Psoas muscle (tissue), 8 donors: ENCODE measurements around the gene FPGS. TPM values are rescaled to one million over a fixed set of nuclear protein-coding genes. Genes with fewer than 3 reads are reported as not detected.

Experiments
- ATAC-seq, 4 donors: fragments of 200-7000 bp; cut with Tn5 transposase; one replicate each; pipeline ENCODE4 v1.9.1; 2020; ENCODE audit warnings: moderate library complexity in 3 of 4, mild to moderate bottlenecking in 2 of 4
- DNase-seq, 2 donors: peaks; one replicate each; pipeline ENCODE4 v3.0.0-alpha.2; 2020
- H3K27ac ChIP-seq: fragments of 200-600 bp; one replicate; pipeline ENCODE4 v1.8.0; 2022
- H3K27me3 ChIP-seq, 3 donors: fragments of 200-600 bp in 1 of 3; one replicate each; pipeline versions ENCODE4 v1.6.1 to v1.8.0; 2013 to 2022; ENCODE audit warnings: low read length in 2 of 3, mild to moderate bottlenecking in 2 of 3, moderate library complexity in 1 of 3; ENCODE audit not compliant: insufficient read depth in 3 of 3
- H3K36me3 ChIP-seq, 2 donors: fragments of 200-600 bp in 1 of 2; one replicate each; pipeline versions ENCODE4 v1.6.1 to v1.8.0; 2013 to 2022; ENCODE audit warnings: low read depth in 1 of 2, mild to moderate bottlenecking in 1 of 2, moderate library complexity in 1 of 2; ENCODE audit not compliant: insufficient read depth in 1 of 2
- H3K4me1 ChIP-seq: fragments of 200-600 bp; one replicate; pipeline ENCODE4 v1.8.0; 2022
- H3K4me3 ChIP-seq: fragments of 200-600 bp; one replicate; pipeline ENCODE4 v1.8.0; 2022; ENCODE audit warnings: mild to moderate bottlenecking
- H3K9me3 ChIP-seq: fragments of 200-600 bp; one replicate; pipeline ENCODE4 v1.8.0; 2022
- CTCF ChIP-seq: fragments of 200-600 bp; IDR thresholded peaks from one replicate; pipeline ENCODE4 v1.8.0; 2022; ENCODE audit warnings: antibody characterized with exemption
- WGBS, 3 donors: extraction: QIAGEN DNeasy Blood & Tissue Kit; methylation state at CpG; one replicate each; pipeline versions ENCODE4 v1.1.6 to v1.1.7; 2013; 5-methylcytosine and 5-hydroxymethylcytosine counted together
- intact Hi-C, 2 donors: fragments of 100-400 bp; cut with DNase I; formaldehyde crosslinking; loops; one replicate each; pipeline versions ENCODE4 v1.11.0 to v1.14.2; 2022
- polyA plus RNA-seq, 3 donors: library from polyadenylated mRNA; stranded (reverse); fragments of 200-250 nt; gene quantifications; one replicate each; pipeline ENCODE4 v1.2.3, GENCODE V29; 2013
- total RNA-seq, 4 donors: library from RNA; stranded (reverse); fragmentation: NEBNext Ultra II Directional in 2 of 4; extraction: Animal tissue kit (Norgen Biotek cat#: 25700) in 2 of 4; gene quantifications; one replicate each; pipeline versions ENCODE4 v1.2.1 to v1.2.4, GENCODE V29; 2021 to 2023
- donor health status: healthy with polysubstance abuse.
- donor health status: DM: no; HTN: no; CAD: no; lungs with moderate emphysema.
- donor health status: Bipolar disorder and iron deficiency.
- donor health status: healthy.
- donor health status: DM: yes; HTN: yes; CAD: no.
- donor health status: DM: no; HTN: no; CAD: no.
- donor health status: DM: no; HTN: no; CAD: no.
- donor health status: DM: yes; HTN: yes; CAD: no.

Gene FPGS
- total and polyA plus RNA-seq, 7 donors = 21.9 to 61.9 (median 39.7) TPM

DNA sequence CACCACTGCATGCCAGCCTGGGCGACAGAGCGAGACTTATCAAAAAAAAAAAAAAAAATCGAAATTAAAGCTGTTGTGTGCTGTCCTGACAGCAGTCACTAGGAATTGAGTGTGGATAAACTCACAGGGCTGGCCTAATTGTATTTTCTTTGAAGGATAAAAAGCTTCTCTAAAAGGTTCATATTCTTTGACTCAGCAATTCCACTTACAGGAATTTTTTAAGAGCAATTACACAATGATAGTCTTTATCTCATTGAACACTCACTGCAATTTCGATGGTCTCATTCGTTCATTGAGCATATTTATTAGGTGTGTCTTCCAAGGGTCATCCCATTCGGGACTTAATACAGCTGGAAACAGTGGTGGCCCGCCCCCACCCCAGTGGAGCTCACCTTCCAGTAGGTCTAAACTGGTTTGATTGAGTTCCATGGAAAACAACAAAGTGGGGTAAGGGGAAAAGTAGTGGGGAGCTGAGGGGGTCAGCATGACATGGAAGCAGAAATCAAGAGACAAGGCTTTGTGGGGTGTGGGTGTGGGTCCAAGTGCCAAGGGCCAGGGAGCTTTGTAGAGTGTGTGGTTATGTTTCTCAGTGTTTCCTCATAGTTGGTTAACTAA, 10.2 kb upstream of the FPGS start:
- intact Hi-C loops = no loop called here
- Histone ChIP-seq H3K4me3 (no peak overlapping the region), H3K4me1 (peaks cover 21% of the 10 kb centered on the region), H3K9me3 (no peaks in the 10 kb centered on the region), H3K27ac (no peak overlapping the region), H3K27me3 (no peaks in the 10 kb centered on the region), H3K36me3 (peaks cover 7 to 57% of the 10 kb centered on the region in 2 donors)
- TF ChIP-seq CTCF = no peak
- ATAC-seq = no peak
- DNase-seq = no peak
- WGBS, 3 donors = 74 to 85% (median 75%) methylated on average over 7 of the region's 7 CpGs

GRCh38 chr9:127793093-127793708, 9.5 kb upstream of the FPGS start:
- DNase-seq = no peak
- Histone ChIP-seq H3K36me3 (peaks cover 6 to 50% of the 10 kb centered on the region in 2 donors), H3K27me3 (no peaks in the 10 kb centered on the region), H3K4me1 (peaks cover 20% of the 10 kb centered on the region), H3K9me3 (no peaks in the 10 kb centered on the region), H3K4me3 (no peak overlapping the region), H3K27ac (peak overlapping the region; percentile 15)
- TF ChIP-seq CTCF = no peak
- ATAC-seq = no peak
- intact Hi-C loops = no loop called here
- WGBS, 3 donors = 51 to 68% (median 57%) methylated on average over 8 of the region's 8 CpGs

GRCh38 chr9:127794001-127794791, 8.5 kb upstream of the FPGS start:
- 53 to 70% (median 61%) methylated on average over 14 of the region's 14 CpGs for WGBS, 3 donors
- H3K36me3 ChIP-seq = peaks cover 2 to 40% of the 10 kb centered on the region in 2 donors
- intact Hi-C loops = no loop called here

DNA sequence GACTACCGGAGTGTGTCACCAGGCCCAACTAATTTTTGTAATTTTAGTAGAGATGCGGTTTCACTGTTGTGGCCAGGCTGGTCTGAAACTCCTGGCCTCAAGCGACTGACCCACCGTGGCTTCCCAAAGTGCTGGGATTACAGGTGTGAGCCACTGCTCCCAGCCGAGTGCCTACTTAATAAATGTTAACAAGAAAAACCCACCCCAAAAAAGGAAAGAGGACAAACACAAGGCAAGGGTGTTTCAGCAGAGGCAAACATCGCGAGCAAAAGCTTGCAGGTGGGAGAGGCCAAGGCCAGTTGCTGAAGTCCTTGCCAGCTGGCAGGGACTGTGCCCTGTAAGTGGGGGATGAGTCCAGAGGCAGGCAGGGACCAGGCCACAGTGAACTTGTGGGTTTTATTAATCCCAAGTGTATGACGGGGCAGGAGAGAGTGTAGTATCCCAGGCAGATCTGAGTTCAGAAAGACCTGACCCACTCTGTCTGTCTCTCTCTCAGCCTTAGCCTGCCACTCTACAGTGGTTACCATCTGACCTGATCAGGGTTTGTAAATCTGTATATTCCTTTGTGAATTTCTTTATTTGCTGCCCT, 6.4 kb upstream of the FPGS start:
- H3K27ac ChIP-seq = peak overlapping the region; percentile 27
- no peak overlapping the region for H3K4me3 ChIP-seq
- peak; percentile 59 to 81 (median 68) for ATAC-seq
- no peak for TF ChIP-seq CTCF
- DNase-seq = peak in 1 of 2 donors; percentile 78
- no peaks in the 10 kb centered on the region for H3K27me3 ChIP-seq
- no peaks in the 10 kb centered on the region for H3K9me3 ChIP-seq
- intact Hi-C loops = no loop called here
- H3K4me1 ChIP-seq = peaks cover 15% of the 10 kb centered on the region
- WGBS, 3 donors = 33 to 42% (median 33%) methylated on average over 8 of the region's 8 CpGs
- peaks cover 0 to 19% of the 10 kb centered on the region in 2 donors for H3K36me3 ChIP-seq

More at GRCh38 chr9:127794001-127794791, 8.5 kb upstream of the FPGS start:
- DNase-seq (no peak), ATAC-seq (peak in 3 of 4 donors; percentile 21 to 33 (median 29))
- no peaks in the 10 kb centered on the region for H3K9me3 ChIP-seq
- peaks cover 20% of the 10 kb centered on the region for H3K4me1 ChIP-seq
- no peaks in the 10 kb centered on the region for H3K27me3 ChIP-seq
- H3K4me3 ChIP-seq = no peak overlapping the region
- no peak overlapping the region for H3K27ac ChIP-seq
- no peak for TF ChIP-seq CTCF
